MM.1S (cell line): ENCODE data around the gene CALCOCO2.

Experiments
- DNase-seq: peaks from one replicate; pipeline ENCODE4 v3.0.0-alpha.2; 2015
- H2AFZ ChIP-seq: fragments of 300-600 bp; sonication (generic); 2 replicates; pipeline ENCODE4 v1.6.0; 2016; ENCODE audit warnings: antibody characterized with exemption, low read length
- H3F3A ChIP-seq: fragments of 300-600 bp; sonication (generic); 2 replicates; pipeline ENCODE4 v1.6.1; 2016; ENCODE audit warnings: mild to moderate bottlenecking, antibody characterized with exemption, low read length, moderate library complexity, mixed read lengths; ENCODE audit not compliant: insufficient read depth
- H3K27ac ChIP-seq: fragments of 300-600 bp; sonication (generic); 2 replicates; pipeline ENCODE4 v1.5.1; 2016; ENCODE audit warnings: mild to moderate bottlenecking, low read length
- H3K27me3 ChIP-seq: fragments of 300-600 bp; sonication (generic); replicated peaks from 2 replicates; pipeline ENCODE4 v1.6.0; 2016; ENCODE audit warnings: low read length; ENCODE audit not compliant: insufficient read depth
- H3K36me3 ChIP-seq: fragments of 300-600 bp; sonication (generic); replicated peaks from 2 replicates; pipeline ENCODE4 v1.6.1; 2016; ENCODE audit warnings: mild to moderate bottlenecking, low read length, mixed read lengths; ENCODE audit not compliant: insufficient read depth
- H3K4me1 ChIP-seq: fragments of 300-600 bp; sonication (generic); 2 replicates; pipeline ENCODE4 v1.6.1; 2016; ENCODE audit warnings: low read length, mixed read lengths
- H3K4me2 ChIP-seq: fragments of 300-600 bp; sonication (generic); 2 replicates; pipeline ENCODE4 v1.6.0; 2016; ENCODE audit warnings: low read depth, low read length
- H3K4me3 ChIP-seq: fragments of 300-600 bp; sonication (generic); 2 replicates; pipeline ENCODE4 v1.5.1; 2016; ENCODE audit warnings: low read length, mixed read lengths
- H3K79me2 ChIP-seq: fragments of 300-600 bp; sonication (generic); 2 replicates; pipeline ENCODE4 v1.6.1; 2016; ENCODE audit warnings: mixed run types, low read length, mixed read lengths
- H3K9ac ChIP-seq: fragments of 300-600 bp; sonication (generic); 2 replicates; pipeline ENCODE4 v1.6.1; 2016; ENCODE audit warnings: low read length, mixed read lengths
- H3K9me2 ChIP-seq: fragments of 300-600 bp; sonication (generic); replicated peaks from 2 replicates; pipeline ENCODE4 v1.6.1; 2016; ENCODE audit warnings: mild to moderate bottlenecking, low read length, mixed read lengths; ENCODE audit not compliant: insufficient read depth
- H3K9me3 ChIP-seq: fragments of 300-600 bp; sonication (generic); replicated peaks from 2 replicates; pipeline ENCODE4 v1.6.1; 2016; ENCODE audit warnings: mild to moderate bottlenecking, low read length, mixed read lengths; ENCODE audit not compliant: insufficient read depth
- H4K20me1 ChIP-seq: fragments of 300-600 bp; sonication (generic); 2 replicates; pipeline ENCODE4 v1.6.1; 2016; ENCODE audit warnings: mild to moderate bottlenecking, low read length, moderate library complexity, mixed read lengths; ENCODE audit not compliant: insufficient read depth
- CTCF ChIP-seq: fragments of 300-600 bp; sonication (generic); IDR thresholded peaks from 2 replicates; pipeline ENCODE4 v1.5.1; 2016; ENCODE audit warnings: antibody characterized with exemption, low read length, mixed read lengths
- EZH2 ChIP-seq: fragments of 300-600 bp; sonication (generic); optimal IDR thresholded peaks from 2 replicates; pipeline ENCODE3; 2017; ENCODE audit warnings: low read depth, mild to moderate bottlenecking, antibody characterized with exemption, low read length, mixed read lengths
- EZH2phosphoT487 ChIP-seq: fragments of 300-600 bp; sonication (generic); IDR thresholded peaks from 2 replicates; pipeline ENCODE4 v1.6.1; 2018; ENCODE audit warnings: antibody characterized with exemption, low read length

The CALCOCO2 gene

DNA sequence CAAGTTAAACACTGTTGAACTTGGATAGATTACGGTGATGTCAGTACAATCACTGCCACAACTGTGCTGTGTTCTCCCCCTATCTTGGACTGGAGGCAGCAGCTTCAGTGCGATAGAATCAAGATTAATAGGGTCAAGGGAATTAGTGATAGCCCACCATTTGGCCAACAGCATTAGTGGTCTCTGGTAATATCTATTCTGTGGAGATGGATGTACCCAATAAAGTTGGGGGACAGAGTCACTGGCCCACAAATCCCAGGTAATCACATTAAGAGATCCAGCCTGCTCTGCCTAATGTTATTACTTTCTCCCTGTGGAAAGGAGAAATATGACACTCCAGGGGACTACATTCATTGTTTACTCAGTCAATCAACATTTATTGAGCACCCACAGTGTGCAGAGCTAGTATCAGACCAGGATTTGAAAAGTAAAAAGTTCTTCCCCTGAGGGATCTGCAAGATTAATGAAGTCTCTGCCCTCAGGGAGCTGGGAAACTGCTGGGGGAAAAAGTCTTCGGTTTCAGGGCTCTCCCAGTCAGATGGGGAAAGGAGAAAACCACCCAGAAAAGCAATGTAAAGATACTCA is 38.2 kb downstream of the CALCOCO2 start:
- H3K27ac ChIP-seq: no peak overlapping the region
- TF ChIP-seq EZH2: no peak
- no peak for TF ChIP-seq CTCF
- no peak for TF ChIP-seq EZH2phosphoT487
- no peaks in the 10 kb centered on the region for H3K27me3 ChIP-seq
- no peak overlapping the region for H3K4me2 ChIP-seq
- no peak for DNase-seq
- H3K9me2 ChIP-seq: no peaks in the 10 kb centered on the region
- H3K9me3 ChIP-seq: no peaks in the 10 kb centered on the region
- H3K4me1 ChIP-seq: no peaks in the 10 kb centered on the region
- H4K20me1 ChIP-seq: no peaks in the 10 kb centered on the region
- no peak overlapping the region for H2AFZ ChIP-seq
- no peaks in the 10 kb centered on the region for H3F3A ChIP-seq
- no peaks in the 10 kb centered on the region for H3K36me3 ChIP-seq
- no peak overlapping the region for H3K9ac ChIP-seq
- no peak overlapping the region for H3K4me3 ChIP-seq
- H3K79me2 ChIP-seq: no peaks in the 10 kb centered on the region

- H3K9ac ChIP-seq: no peak overlapping the region
- no peak for DNase-seq
- TF ChIP-seq CTCF: no peak
- no peak for TF ChIP-seq EZH2phosphoT487
- no peak for TF ChIP-seq EZH2
- no peaks in the 10 kb centered on the region for H3K79me2 ChIP-seq
- H3F3A ChIP-seq: no peaks in the 10 kb centered on the region
- H3K4me1 ChIP-seq: no peaks in the 10 kb centered on the region
- no peaks in the 10 kb centered on the region for H3K9me3 ChIP-seq
- H2AFZ ChIP-seq: no peak overlapping the region
- no peaks in the 10 kb centered on the region for H4K20me1 ChIP-seq
- no peak overlapping the region for H3K4me3 ChIP-seq
- H3K9me2 ChIP-seq: no peaks in the 10 kb centered on the region
- no peaks in the 10 kb centered on the region for H3K27me3 ChIP-seq
- no peaks in the 10 kb centered on the region for H3K36me3 ChIP-seq
- no peak overlapping the region for H3K4me2 ChIP-seq
- no peak overlapping the region for H3K27ac ChIP-seq
These were observed 39.0 kb downstream of the CALCOCO2 start for GRCh38 chr17:48869821-48870318.

GRCh38 chr17:48871035-48871550 is 40.3 kb downstream of the CALCOCO2 start:
- no peaks in the 10 kb centered on the region for H3K36me3 ChIP-seq
- no peaks in the 10 kb centered on the region for H3K79me2 ChIP-seq
- H2AFZ ChIP-seq: no peak overlapping the region
- no peak for DNase-seq
- no peak for TF ChIP-seq EZH2phosphoT487
- H3K4me2 ChIP-seq: no peak overlapping the region
- H3K27ac ChIP-seq: no peak overlapping the region
- no peaks in the 10 kb centered on the region for H3F3A ChIP-seq
- no peak overlapping the region for H3K9ac ChIP-seq
- H3K9me3 ChIP-seq: no peaks in the 10 kb centered on the region
- no peaks in the 10 kb centered on the region for H3K4me1 ChIP-seq
- no peaks in the 10 kb centered on the region for H3K27me3 ChIP-seq
- no peaks in the 10 kb centered on the region for H3K9me2 ChIP-seq
- H3K4me3 ChIP-seq: no peak overlapping the region
- H4K20me1 ChIP-seq: no peaks in the 10 kb centered on the region
